HFF-Myc (cell line): ENCODE data around the gene ZSCAN5A.
"Not testable (repeated sequence)": the region's sequence is repeated elsewhere in the genome, so short reads cannot be mapped to it uniquely, and the experiment has no call there.

Source experiments
- DNase-seq: peaks from one replicate; pipeline ENCODE4 v3.0.0-alpha.2; 2011; ENCODE audit warnings: low read depth; ENCODE audit errors: extremely low read depth
- H3K4me3 ChIP-seq: replicated peaks from 2 replicates; pipeline ENCODE4 v1.5.1; 2011; ENCODE audit warnings: low read depth, mild to moderate bottlenecking, control low read depth, low read length
- CTCF ChIP-seq: IDR thresholded peaks from 2 replicates; pipeline ENCODE4 v1.5.1; 2012; ENCODE audit warnings: mild to moderate bottlenecking, low read depth, low read length, control low read depth; ENCODE audit errors: missing control alignments

Gene ZSCAN5A

GRCh38 chr19:56308792-56309191, 5.8 kb downstream of the ZSCAN5A start:
- DNase-seq, result no peak
- TF ChIP-seq CTCF, result no peak
- no peak overlapping the region for H3K4me3 ChIP-seq

- not testable (repeated sequence) for DNase-seq, H3K4me3 ChIP-seq
Measured at GRCh38 chr19:56307062-56307461, 7.6 kb downstream of the ZSCAN5A start.

GRCh38 chr19:56306016-56306415, 8.6 kb downstream of the ZSCAN5A start:
- no peak for TF ChIP-seq CTCF
- no peak for DNase-seq
- H3K4me3 ChIP-seq, result no peak overlapping the region

GRCh38 chr19:56304243-56304642, 10.4 kb downstream of the ZSCAN5A start:
- no peak overlapping the region for H3K4me3 ChIP-seq
- no peak for DNase-seq
- TF ChIP-seq CTCF, result no peak

- no peak for DNase-seq
- no peak overlapping the region for H3K4me3 ChIP-seq
- no peak for TF ChIP-seq CTCF
Measured at GRCh38 chr19:56301886-56302620, 12.6 kb downstream of the ZSCAN5A start.

GRCh38 chr19:56301155-56301554, 13.5 kb downstream of the ZSCAN5A start:
- TF ChIP-seq CTCF, result no peak
- DNase-seq, result no peak
- H3K4me3 ChIP-seq, result no peak overlapping the region

GRCh38 chr19:56299688-56300087, 15.0 kb downstream of the ZSCAN5A start:
- no peak overlapping the region for H3K4me3 ChIP-seq
- no peak for TF ChIP-seq CTCF
- DNase-seq, result no peak
